Lung (tissue), 12 donors: ENCODE data around the gene XYLT1. TPM values are rescaled to one million over a fixed set of nuclear protein-coding genes. Genes with fewer than 3 reads are reported as not detected.

ENCODE experiments used
- ATAC-seq: fragments of 200-7000 bp; cut with Tn5 transposase; one replicate; pipeline ENCODE4 v1.9.1; 2020; ENCODE audit warnings: moderate number of reproducible peaks; ENCODE audit not compliant: insufficient read depth, low FRiP score
- DNase-seq, 3 donors: peaks; one replicate each; pipeline ENCODE4 v3.0.0-alpha.2; 2013 to 2017
- H3K27ac ChIP-seq, 2 donors: one replicate each; pipeline ENCODE4 v1.5.1; 2013; ENCODE audit warnings: mild to moderate bottlenecking in 2 of 2, moderate library complexity in 2 of 2, control low read depth in 1 of 2, inconsistent platforms in 1 of 2, low read depth in 1 of 2, low read length in 1 of 2
- H3K27me3 ChIP-seq, 3 donors: one replicate each; pipeline ENCODE4 v1.5.1; 2013; ENCODE audit warnings: low read length in 2 of 3; ENCODE audit not compliant: control insufficient read depth in 3 of 3, insufficient read depth in 3 of 3
- H3K36me3 ChIP-seq, 4 donors: one replicate each; pipeline ENCODE4 v1.5.1; 2013; ENCODE audit warnings: low read length in 4 of 4, mild to moderate bottlenecking in 1 of 4, moderate library complexity in 1 of 4; ENCODE audit not compliant: control insufficient read depth in 4 of 4, insufficient read depth in 4 of 4
- H3K4me1 ChIP-seq, 5 donors: one replicate each; pipeline ENCODE4 v1.5.1; 2013; ENCODE audit warnings: low read length in 5 of 5, mild to moderate bottlenecking in 2 of 5, moderate library complexity in 1 of 5; ENCODE audit not compliant: control insufficient read depth in 5 of 5, insufficient read depth in 5 of 5
- H3K4me3 ChIP-seq: one replicate; pipeline ENCODE4 v1.5.1; 2013; ENCODE audit warnings: mild to moderate bottlenecking, control low read depth, moderate library complexity
- H3K9ac ChIP-seq, 2 donors: one replicate each; pipeline ENCODE4 v1.5.1; 2013; ENCODE audit warnings: low read length in 2 of 2, control low read depth in 1 of 2; ENCODE audit not compliant: insufficient read depth in 1 of 2
- H3K9me3 ChIP-seq, 4 donors: one replicate each; pipeline ENCODE4 v1.5.1; 2013; ENCODE audit warnings: low read length in 3 of 4, mild to moderate bottlenecking in 1 of 4, moderate library complexity in 1 of 4; ENCODE audit not compliant: control insufficient read depth in 4 of 4, insufficient read depth in 3 of 4
- WGBS, 2 donors: extraction: QIAGEN DNeasy Blood & Tissue Kit; methylation state at CpG; one replicate each; pipeline ENCODE4 v1.1.7; 2013; 5-methylcytosine and 5-hydroxymethylcytosine counted together
- polyA plus RNA-seq, 2 donors: library from polyadenylated mRNA; stranded (reverse); fragments of 200-250 nt; gene quantifications; one replicate each; pipeline ENCODE4 v1.2.1, GENCODE V29; 2013
- total RNA-seq, 2 donors: library from RNA; depleted of rRNA in 1 of 2; stranded (reverse); fragments of >200 nt in 1 of 2; gene quantifications; one replicate each; pipeline ENCODE4 v1.2.1, GENCODE V29; 2014 to 2021
- TF ChIP-seq, protein P1 (sequence below): IDR thresholded peaks from 2 replicates; pipeline ENCODE4 v1.5.1; 2012; ENCODE audit warnings: mild to moderate bottlenecking; ENCODE audit errors: control extremely low read depth, extremely low read depth
- donor health status: control.
- donor health status: control.
- donor health status: Bipolar disorder and iron deficiency.
- donor health status: healthy.
- donor health status: DM: yes; HTN: yes; CAD: no.

XYLT1 gene
- total and polyA plus RNA-seq, 4 donors, result 1.4 to 11.5 (median 6.9) TPM

DNA sequence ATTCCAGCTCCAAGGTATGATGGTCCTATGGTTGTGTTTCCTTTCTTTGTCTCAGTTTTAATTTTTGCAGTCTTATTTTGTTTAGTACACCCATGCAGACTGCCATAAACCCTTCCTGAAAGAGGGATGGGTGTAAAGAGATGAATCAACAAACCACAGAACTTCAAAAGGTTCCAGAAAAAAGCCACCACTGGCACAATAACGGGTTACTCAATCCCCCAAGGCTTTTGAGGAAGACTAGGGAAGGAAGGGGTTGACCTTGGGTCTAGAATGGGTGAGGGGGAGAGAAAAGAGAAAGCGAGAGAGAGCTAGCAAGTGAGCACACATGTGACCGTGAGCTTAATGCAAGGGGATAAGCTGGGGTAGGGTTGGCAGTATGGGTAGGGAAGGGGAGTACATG, 168.1 kb downstream of the XYLT1 start:
- H3K36me3 ChIP-seq, result no peaks in the 10 kb centered on the region
- WGBS, 2 donors, result 48 to 70% methylated on average over 3 of the region's 3 CpGs
- no peaks in the 10 kb centered on the region for H3K27me3 ChIP-seq
- H3K4me3 ChIP-seq, result no peak overlapping the region
- no peak for ATAC-seq
- peaks cover 3 to 35% (median 29%) of the 10 kb centered on the region in 5 donors for H3K4me1 ChIP-seq
- H3K9me3 ChIP-seq, result peaks cover 0 to 3% (median 0%) of the 10 kb centered on the region in 4 donors
- no peak overlapping the region for H3K9ac ChIP-seq
- H3K27ac ChIP-seq, result no peak overlapping the region
- TF ChIP-seq, protein P1, sequence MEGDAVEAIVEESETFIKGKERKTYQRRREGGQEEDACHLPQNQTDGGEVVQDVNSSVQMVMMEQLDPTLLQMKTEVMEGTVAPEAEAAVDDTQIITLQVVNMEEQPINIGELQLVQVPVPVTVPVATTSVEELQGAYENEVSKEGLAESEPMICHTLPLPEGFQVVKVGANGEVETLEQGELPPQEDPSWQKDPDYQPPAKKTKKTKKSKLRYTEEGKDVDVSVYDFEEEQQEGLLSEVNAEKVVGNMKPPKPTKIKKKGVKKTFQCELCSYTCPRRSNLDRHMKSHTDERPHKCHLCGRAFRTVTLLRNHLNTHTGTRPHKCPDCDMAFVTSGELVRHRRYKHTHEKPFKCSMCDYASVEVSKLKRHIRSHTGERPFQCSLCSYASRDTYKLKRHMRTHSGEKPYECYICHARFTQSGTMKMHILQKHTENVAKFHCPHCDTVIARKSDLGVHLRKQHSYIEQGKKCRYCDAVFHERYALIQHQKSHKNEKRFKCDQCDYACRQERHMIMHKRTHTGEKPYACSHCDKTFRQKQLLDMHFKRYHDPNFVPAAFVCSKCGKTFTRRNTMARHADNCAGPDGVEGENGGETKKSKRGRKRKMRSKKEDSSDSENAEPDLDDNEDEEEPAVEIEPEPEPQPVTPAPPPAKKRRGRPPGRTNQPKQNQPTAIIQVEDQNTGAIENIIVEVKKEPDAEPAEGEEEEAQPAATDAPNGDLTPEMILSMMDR, result no peak
- no peak for DNase-seq

DNA sequence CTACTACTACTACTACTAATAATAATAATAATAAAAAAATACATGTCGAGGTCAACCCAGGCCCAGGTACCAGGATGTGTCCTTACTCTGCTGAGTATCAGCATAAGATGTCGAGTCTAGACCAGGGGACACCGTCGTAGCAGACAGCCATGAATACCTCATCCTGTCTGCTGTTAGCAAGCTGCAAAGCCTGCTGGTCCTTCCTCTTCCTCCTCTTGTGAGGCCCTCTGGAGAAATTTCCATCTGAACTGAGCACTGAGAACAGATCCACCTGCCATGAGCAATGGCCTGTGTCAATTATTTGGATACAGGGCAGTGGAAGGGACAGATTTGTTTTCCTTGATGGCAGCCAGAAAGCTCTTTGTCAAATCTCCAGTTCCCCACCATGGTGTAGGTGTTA, 168.5 kb downstream of the XYLT1 start:
- TF ChIP-seq, protein P1, result no peak
- Histone ChIP-seq H3K4me1 (peaks cover 3 to 33% (median 29%) of the 10 kb centered on the region in 5 donors), H3K27ac (no peak overlapping the region), H3K36me3 (no peaks in the 10 kb centered on the region), H3K9ac (no peak overlapping the region), H3K4me3 (no peak overlapping the region), H3K27me3 (no peaks in the 10 kb centered on the region), H3K9me3 (peaks cover 0 to 3% (median 0%) of the 10 kb centered on the region in 4 donors)
- no peak for ATAC-seq
- WGBS, 2 donors, result 33 to 69% methylated on average over 4 of the region's 4 CpGs
- no peak for DNase-seq

DNA sequence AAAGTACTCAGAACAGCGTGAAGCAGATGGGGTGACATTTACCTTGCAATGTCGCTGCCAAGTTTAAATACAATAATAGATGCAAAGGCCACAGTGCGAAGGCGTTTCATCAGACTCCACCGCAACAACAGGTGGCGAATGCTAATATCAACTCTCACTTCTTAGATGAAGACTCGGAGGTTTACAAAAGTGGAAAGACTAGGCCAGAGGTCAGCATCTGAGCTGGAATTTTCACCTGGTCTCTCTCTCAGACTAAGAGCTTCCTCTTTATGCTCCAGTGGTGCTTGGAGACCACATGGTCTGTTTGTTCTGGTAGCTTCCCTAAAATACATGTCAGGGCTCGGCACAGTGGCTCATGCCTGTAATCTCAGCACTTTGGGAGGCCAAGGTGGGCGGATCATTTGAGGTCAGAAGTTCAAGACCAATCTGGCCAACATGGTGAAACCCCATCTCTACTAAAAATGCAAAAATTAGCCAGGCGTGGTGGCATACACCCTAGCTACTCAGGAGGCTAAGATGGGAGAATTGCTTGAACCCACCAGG, 169.1 kb downstream of the XYLT1 start:
- TF ChIP-seq, protein P1, result no peak
- no peaks in the 10 kb centered on the region for H3K27me3 ChIP-seq
- H3K9me3 ChIP-seq, result peaks cover 0 to 3% (median 0%) of the 10 kb centered on the region in 4 donors
- no peak for DNase-seq
- H3K4me3 ChIP-seq, result no peak overlapping the region
- H3K27ac ChIP-seq, result no peak overlapping the region
- ATAC-seq, result no peak
- H3K9ac ChIP-seq, result no peak overlapping the region
- H3K4me1 ChIP-seq, result peaks cover 3 to 33% (median 29%) of the 10 kb centered on the region in 5 donors
- H3K36me3 ChIP-seq, result no peaks in the 10 kb centered on the region
- 68 to 85% methylated on average over 10 of the region's 10 CpGs for WGBS, 2 donors

DNA sequence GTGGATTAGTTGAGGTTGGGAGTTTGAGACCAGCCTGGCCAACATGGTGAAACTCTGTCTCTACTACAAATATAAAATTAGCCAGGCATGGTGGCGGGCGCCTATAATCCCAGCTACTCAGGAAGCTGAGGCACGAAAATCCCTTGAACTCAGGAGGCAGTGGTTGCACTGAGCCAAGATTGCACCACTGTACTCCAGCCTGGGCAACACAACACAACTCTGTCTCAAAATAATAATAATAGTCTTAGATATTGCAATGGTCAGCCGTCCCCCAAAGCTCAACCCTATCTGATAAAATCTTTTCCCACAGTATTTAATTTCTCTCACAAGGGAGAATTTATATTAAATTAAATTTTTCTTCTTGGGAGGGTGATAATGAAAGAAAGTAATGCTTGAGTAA, 169.6 kb downstream of the XYLT1 start:
- no peaks in the 10 kb centered on the region for H3K36me3 ChIP-seq
- ATAC-seq (no peak), DNase-seq (no peak)
- H3K4me3 ChIP-seq, result no peak overlapping the region
- 60 to 86% methylated on average over 4 of the region's 4 CpGs for WGBS, 2 donors
- H3K4me1 ChIP-seq, result peaks cover 3 to 37% (median 29%) of the 10 kb centered on the region in 5 donors
- TF ChIP-seq, protein P1, result no peak
- H3K27me3 ChIP-seq, result no peaks in the 10 kb centered on the region
- H3K27ac ChIP-seq, result no peak overlapping the region
- no peak overlapping the region for H3K9ac ChIP-seq
- peaks cover 0 to 3% (median 0%) of the 10 kb centered on the region in 4 donors for H3K9me3 ChIP-seq
